ENCODE results near the gene SEMG1. TPM values are rescaled to one million over a fixed set of nuclear protein-coding genes. Genes with fewer than 3 reads are reported as not detected.

SEMG1 gene
- total RNA-seq, 4 donors from 2014 or later, result not detected

DNA sequence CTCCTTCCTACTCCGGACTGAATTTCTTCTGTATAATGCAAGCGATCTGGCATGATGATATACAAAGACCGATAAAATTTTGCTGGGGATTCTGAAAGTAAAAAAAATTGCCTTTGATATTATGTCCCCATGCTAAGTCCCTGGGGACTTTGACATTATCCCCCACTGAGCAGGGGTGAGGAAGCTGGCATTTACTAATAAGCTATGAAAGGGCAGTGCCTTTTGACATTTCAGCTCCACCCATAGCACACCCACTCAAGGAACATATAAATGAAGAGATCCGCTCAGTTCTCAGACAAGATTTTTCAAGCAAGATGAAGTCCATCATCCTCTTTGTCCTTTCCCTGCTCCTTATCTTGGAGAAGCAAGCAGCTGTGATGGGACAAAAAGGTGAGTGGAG lies 14.2 kb downstream of the SEMG1 start, which contains the start of gene SEMG2:
Gene SEMG2, plus strand, starts transcription at position 298 of the 400 bp plus-strand sequence. Its CDS starts 17 bp downstream, at position 315.
- TF ChIP-seq, protein P1, sequence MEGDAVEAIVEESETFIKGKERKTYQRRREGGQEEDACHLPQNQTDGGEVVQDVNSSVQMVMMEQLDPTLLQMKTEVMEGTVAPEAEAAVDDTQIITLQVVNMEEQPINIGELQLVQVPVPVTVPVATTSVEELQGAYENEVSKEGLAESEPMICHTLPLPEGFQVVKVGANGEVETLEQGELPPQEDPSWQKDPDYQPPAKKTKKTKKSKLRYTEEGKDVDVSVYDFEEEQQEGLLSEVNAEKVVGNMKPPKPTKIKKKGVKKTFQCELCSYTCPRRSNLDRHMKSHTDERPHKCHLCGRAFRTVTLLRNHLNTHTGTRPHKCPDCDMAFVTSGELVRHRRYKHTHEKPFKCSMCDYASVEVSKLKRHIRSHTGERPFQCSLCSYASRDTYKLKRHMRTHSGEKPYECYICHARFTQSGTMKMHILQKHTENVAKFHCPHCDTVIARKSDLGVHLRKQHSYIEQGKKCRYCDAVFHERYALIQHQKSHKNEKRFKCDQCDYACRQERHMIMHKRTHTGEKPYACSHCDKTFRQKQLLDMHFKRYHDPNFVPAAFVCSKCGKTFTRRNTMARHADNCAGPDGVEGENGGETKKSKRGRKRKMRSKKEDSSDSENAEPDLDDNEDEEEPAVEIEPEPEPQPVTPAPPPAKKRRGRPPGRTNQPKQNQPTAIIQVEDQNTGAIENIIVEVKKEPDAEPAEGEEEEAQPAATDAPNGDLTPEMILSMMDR (IDR thresholded peaks at IDR 0.05; ENCODE audit: low read depth), result no peak

DNA sequence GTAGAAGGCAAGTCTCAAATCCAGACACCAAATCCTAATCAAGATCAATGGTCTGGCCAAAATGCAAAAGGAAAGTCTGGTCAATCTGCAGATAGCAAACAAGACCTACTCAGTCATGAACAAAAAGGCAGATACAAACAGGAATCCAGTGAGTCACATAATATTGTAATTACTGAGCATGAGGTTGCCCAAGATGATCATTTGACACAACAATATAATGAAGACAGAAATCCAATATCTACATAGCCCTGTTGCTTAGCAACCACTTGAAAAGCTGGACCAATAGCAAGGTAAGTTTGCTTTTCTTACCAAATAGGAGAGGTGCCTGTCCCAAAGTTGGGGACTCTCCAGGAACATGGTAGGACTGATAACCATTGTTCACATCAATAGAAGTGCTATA lies 16.3 kb downstream of the SEMG1 start:
- TF ChIP-seq, protein P1 (IDR thresholded peaks at IDR 0.05; ENCODE audit: low read depth), result no peak

DNA sequence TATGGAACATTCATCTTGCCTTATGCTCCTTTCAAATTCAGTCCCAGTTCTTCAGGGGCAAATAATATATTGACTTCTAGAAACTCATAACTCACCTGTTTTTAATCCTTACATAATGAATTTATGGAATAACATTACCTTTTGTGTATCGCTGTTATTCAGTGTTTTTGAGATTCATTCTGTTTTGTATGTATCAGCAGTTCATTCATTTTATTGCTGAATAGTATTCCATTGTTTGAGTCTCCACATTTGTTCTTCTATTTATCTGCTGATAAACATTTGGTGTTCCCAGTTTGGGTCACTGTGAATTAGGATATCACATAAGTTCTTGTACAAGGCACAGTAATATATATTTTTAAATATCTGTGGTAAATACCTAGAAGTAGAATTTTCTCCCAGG lies 19.5 kb downstream of the SEMG1 start:
- TF ChIP-seq, protein P1 (IDR thresholded peaks at IDR 0.05; ENCODE audit: low read depth), result no peak

DNA sequence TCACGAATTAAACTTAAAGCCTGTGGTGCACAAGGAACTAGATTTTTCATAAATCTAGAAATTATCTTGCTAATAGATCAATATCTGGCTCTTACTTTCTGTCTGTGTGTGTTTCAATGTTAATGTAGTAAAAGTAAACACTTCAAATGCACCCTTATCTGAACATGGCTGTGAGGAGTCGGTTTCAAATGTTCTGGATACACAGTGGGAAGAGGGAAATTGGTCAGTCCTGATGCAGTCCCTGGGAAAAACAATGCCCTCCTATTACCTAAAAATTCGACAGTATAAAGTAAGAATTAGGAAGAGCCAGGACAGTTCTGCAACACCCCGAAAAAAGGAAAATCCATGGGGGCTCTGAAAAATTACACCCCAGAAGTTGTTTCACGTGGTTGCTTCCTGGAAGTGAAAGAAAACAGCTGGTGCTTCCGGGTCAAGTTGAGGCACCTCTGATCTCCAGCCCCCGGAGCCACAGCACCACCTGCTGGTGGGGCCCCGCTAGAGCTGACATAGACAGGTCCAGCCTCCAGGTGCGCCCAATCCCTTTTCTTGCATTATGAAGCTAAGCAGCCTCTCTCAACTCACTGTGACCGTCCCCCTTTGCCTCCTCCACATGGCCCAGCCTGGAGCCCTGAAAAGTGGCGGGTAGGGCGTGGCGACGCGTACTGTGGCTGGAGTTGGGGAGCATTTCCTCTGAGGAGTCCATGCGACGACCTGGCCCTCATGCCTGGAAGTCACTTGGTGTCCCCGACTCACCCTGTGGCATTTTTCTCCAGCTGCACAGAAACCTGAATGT lies 22.6 kb downstream of the SEMG1 start:
- TF ChIP-seq, protein P1 (IDR thresholded peaks at IDR 0.05; ENCODE audit: low read depth), result no peak

DNA sequence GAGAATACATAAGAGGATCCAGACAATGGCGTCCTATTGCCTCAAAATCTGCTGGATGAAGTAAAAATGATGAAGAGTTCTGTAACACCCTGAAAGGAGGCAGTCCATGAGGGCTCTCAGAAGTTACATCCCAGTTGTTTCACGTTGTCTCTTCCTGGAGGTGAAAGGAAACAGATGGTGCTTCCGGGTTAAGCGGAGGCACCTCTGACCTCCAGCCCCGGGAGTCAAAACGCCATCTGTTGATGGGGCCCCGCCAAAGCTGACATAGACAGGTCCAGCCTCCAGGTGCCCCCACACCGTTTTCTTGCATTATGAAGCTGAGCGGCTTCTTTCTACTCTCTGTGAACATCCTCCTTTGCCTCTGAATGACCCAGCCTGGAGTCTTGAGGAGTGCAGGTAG lies 23.8 kb downstream of the SEMG1 start:
- TF ChIP-seq, protein P1 (IDR thresholded peaks at IDR 0.05; ENCODE audit: low read depth), result no peak

DNA sequence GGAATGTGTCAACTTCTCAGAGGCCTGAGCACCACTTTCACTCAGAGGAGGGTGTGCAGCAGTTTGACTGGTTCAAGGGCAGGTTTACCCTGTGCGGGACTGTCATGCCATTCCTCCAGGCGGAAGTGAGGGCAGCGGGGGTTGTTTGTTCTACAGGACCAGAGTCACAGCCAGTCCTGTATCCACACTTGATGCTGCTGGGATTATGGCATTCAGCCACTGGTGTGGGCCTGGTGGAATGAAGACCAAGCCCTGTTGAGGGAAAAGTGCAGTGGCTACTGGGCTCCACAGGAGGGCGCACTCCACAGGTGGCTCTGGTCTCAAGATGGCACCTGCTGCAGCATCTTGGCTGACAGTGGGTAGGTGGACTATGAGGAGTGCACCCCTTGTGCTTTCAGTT lies 29.2 kb downstream of the SEMG1 start:
- TF ChIP-seq, protein P1 (IDR thresholded peaks at IDR 0.05; ENCODE audit: low read depth), result no peak

DNA sequence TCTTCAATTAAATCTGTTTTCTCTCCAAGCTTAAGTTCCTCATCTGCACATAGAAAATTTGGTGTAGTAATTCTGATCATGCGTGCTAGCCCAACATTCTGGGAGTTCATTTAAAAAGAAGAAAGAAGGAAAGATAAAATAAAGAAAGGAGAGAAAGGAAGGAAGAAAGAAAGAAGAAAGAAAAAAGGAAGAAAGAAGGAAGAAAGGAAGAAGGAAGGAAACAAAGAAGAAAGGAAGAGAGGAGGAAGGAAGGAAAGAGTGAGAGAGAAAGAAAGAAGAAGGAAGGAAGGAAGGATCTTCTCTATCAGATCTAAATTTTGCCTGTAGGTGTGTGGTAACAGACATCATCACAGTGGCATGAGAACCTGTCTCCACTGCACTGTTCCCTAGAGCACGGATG lies 31.3 kb downstream of the SEMG1 start:
- TF ChIP-seq, protein P1 (IDR thresholded peaks at IDR 0.05; ENCODE audit: low read depth), result no peak
